HG03039 (cell line): ENCODE results near the gene TRIM67.

Experiments used
- ATAC-seq: cut with Tn5 transposase; IDR thresholded peaks from one replicate; pipeline ENCODE4 v1.9.1; 2021; ENCODE audit warnings: mild to moderate bottlenecking, moderate library complexity; ENCODE audit not compliant: unreplicated experiment

TRIM67 gene

DNA sequence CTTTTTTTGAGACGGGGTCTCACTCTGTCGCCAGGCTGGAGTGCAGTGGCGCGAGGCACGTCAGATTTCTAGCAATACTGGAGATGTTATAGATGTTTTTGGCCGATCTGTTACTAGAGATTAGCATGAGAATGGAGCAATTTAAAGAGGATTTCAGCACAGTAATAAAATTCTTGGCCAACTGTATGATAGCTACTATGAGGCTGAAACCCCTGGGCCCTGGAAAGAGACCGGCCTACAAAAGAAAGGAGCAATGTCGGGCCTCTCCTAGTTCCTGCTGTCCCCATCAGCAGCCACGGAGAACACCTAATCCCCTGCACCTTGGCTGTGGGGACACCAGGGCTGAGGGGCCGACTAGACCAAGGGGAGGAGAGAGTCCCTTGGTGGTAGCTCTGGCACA, 69.7 kb downstream of the TRIM67 start:
- ATAC-seq = no peak

DNA sequence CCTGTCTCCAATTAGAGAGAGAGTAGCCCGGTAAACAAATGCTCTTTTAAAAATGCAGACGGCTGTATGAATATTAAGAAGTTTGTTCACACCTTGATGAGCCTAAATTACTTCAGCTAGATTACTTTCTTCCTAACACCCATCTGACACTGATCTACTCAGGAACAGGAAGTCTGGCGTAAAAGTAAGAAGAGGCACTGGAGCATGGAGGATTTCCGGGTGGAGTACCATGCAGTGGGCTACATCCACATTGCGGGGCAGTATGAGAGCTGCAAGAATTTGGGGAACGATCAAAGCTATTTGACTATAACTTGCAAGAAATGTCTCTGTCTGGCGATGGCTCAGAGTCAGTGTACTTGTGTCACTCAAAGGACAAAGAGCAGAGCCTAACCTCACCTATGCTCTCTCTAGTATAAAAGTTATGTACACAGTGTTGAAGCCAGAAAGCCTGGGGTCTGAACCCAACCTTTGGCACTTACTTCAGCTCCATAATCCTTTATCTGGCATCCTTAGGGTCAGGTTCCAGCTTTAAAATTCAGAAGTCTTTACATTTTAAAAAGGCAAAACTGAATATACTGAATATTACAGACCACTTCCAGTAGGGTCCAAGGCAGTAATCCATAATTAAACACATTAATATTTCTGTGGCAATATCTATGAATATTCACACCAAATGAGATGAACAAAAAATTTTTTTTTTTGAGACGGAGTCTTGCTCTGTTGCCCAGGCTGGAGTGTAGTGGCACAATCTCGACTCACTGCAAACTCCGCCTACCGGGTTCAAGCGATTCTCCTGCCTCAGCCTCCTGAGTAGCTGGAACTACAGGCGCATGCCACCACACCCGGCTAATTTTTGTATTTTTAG, 71.2 kb downstream of the TRIM67 start:
- ATAC-seq = no peak

DNA sequence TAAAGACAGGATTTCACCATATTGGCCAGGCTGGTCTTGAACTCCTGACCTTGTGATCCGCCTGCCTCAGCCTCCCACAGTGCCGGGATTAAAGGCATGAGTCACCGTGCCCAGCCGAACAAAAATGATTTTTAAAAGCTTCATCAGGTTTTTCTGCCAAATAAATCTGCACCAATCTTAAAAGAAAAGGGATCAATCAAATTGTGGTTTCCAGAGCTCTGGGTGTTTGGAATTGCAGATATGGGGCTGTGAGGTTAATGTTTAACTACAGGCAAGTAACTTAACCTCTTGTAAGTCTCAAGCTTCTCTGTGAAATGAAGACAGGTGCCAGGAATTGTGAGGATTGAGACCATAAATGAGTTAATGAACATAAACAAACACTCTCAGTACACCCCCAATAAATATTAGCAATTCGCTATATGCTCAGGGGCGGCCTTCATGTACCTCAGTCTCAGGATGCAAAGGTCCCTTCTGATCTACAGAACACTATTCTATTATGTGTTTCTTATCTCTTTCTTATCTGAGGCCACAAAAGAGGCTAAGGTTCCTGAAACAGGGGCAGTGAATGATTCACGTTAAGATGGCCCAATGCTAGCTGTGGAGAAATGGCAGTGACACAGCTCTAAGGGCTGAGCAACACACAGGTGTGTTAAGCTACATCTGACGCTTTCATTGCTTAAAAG, 72.0 kb downstream of the TRIM67 start:
- ATAC-seq = no peak

DNA sequence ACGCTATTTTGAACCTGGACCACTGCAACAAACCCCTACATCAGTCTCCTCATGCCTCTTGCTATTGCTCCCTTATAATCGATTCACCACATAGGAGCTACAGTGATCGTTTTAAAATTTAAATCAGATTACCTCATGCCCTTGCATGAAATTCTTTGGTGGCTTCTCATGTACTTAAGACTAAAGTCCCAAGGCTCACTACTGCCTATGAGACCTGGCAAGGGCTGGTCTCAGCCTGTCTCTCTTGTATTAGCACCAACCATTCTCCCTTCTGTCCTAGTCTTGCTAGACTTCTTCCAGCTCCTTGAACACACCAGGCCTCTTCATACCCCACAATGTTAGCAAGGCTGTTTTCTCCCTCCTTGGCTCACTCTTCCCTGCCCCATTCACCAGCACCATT, 72.6 kb downstream of the TRIM67 start:
- ATAC-seq = no peak

DNA sequence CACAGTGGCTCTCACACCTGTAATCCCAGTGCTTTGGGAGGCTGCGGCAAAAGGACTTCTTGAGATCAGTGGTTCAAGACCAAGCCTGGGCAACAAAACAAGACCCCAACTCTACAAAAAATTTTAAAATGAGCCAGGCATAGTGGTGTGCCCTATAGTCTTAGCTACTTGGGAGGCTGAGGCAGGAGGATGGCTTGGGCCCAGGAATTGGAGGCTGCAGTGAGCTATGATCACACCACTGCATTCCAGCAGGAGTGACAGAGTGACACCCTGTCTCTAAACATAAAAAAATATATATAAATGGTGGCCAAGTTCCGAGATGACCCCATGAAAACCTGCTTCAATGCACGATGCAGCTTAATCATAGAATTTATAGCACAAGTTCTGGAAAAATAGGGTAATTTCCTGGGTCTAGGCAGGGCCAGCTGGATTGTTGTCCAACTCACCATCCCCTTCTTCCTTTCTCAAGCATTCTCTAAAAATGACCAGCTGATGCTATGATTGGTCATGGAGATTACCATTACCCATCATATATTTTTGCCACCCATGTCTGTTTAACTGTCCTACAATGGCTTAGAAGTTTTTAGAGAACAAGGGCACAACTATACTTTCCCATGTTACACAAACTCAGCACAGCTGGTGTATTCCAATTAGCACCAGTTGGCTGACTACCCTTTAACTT, 73.8 kb downstream of the TRIM67 start:
- no peak for ATAC-seq

DNA sequence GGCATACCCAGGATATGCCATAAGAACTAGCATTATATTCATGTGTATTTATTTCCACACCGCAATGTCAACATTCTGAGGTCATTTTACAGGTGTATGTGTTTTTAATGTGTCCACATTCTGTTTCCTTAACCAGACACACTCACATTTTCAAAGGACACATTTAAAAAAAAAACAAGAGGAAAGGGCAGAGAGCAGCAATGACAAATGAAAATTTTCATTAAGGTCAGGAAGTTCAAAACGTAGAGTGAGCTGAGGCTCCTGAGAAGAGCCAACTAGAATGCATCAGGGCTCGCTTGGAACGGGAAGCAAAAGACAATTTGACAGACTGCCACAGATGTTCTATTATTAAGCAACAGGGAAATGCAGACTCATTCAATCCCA, 74.3 kb downstream of the TRIM67 start:
- no peak for ATAC-seq

DNA sequence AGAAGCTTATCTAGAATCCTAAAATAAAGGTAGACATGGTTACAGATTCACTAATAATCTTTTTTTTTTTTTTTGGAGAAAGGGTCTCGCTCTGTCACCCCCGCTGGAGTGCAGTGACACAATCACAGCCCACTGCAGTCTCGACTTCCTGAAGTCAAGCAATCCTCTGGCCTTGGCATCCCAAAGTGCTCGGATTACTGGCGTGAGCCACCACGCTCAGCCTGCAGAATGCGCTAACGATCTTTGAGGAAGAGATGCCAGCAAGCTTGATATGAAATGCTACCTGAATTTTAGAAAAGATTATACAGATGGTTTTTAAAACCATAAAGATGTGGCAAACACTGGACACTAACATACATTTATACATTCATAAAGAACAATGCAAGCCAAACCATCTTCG, 75.1 kb downstream of the TRIM67 start:
- no peak for ATAC-seq

DNA sequence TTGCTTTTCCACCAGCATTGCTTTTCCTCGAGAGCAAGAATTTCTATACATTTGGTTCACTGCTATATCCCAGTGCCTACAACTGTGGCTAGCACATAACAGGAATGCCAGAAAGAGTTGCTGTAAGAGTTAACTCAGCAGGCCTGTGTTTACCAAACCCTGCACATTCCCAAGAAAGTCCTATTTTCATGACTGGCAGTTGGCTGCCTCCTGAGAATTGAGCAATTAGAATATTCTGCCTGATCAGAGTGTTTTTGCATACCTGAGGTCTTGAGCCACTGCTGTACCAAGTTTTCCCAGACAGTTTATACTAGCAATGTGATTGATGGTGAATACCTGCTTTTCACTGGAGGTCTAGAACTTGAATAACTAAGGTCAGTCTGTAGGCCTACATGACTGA, 76.4 kb downstream of the TRIM67 start:
- no peak for ATAC-seq

DNA sequence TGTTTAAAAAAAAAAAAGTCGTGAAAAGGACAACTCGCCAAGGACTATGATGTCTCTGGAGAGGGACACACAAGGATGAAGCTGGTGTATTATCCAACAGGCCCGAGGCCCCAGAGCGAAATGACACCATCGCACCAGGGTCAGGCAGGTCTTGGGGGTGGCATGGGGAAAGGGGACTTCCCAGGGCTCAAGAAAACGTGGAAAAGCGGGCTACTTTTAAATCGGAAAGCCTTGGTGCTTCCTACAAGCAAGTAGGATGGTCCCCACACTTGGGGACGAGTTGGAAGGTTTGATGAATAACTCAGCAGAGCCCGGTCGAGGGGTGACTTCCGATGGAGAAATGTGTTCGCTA, 78.6 kb downstream of the TRIM67 start:
- no peak for ATAC-seq

DNA sequence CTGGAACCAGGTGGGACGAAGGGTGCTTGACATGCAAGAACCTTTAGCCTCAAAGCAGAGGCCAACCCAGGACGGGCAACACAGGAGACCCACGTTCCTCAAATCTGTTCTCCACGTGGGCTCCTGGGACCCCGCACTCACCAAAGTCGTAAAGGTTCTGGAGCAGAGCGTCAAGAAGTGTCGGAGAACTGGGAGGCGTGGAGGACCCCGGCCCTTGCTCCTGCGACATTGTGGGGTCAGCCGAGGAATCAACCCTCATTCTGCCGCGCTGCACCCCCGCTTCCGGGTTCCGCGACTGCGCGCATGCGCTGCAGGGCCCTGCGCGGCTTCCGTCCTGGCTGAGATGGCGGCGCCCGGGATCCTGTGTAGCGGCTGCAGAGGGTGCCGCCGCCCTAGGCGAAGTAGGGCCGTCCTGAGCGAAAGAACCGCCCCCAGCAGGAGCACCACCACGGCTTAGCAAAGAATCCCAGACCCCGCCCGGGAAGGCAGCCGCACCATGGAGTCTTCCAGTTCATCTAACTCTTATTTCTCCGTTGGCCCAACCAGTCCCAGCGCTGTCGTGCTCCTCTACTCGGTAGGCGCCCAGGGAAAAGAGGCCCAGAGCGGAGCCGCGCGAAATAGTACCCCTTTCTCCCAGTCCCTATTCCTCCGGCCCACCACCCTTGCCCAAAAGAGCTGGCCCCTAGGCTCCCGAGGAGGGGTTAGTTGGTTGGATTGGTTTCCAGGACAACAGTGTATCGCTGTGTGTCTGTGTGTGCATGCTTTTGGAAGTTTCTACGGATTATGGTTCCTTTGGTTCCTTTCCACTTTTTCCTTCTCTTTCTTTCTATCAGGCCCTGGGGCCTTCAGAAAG, 79.3 kb downstream of the TRIM67 start, which contains the start of gene GNPAT:
Gene GNPAT (plus strand): TSS at position 330 of the 853 bp plus-strand sequence. CDS start 167 bp downstream, at position 497.
- peak; percentile 90 for ATAC-seq

DNA sequence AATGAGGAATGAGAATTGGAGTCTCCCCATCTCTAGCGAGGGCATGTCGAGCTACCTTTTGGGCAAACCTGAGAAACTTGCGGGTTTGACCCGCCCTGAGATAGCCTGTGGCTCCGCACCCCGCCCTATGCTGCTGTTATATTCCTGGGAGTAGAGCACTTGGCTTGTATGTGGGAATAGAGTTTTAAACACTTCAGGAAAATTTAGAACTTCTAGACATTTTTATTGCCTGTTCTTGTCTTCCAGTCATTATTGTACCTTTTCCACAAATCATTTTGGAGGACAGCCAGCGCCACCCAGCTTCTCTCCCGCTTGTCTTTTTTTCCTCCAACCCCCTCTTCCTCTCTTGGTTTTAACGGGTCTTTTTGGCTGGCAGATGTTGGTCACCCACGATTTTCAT, 79.9 kb downstream of the TRIM67 start:
- no peak for ATAC-seq

DNA sequence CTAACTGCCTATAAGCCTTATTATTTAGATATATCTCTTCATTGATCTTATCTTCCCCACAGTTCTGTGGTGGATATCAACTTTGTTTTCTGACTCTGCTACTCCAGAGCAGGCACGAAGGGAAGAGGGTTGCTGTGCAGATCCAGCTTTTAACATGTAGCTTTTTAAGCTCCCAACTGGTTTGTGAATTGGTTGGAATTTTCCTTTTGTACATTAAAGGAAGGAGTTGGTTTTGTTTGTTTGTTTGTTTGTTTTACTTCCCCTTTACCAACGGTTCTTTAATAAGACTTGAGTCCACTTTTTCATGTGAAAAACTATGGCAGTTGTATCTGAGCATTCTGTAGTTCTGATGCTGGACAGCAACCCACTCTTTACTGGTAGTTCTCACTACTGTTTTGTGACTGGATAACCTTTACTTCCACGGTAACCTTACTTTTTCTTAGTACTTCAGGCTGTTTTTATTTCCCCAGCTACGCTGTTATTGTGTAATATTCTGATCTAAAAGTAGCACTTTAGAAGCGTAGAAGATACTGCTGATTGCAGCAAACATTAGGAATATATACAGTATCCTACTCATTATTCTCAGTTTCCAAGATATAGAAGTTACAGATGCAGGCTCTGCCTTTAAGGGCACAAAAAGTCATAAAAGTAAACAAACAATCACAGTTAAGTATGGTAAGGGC, 80.8 kb downstream of the TRIM67 start:
- ATAC-seq = no peak

DNA sequence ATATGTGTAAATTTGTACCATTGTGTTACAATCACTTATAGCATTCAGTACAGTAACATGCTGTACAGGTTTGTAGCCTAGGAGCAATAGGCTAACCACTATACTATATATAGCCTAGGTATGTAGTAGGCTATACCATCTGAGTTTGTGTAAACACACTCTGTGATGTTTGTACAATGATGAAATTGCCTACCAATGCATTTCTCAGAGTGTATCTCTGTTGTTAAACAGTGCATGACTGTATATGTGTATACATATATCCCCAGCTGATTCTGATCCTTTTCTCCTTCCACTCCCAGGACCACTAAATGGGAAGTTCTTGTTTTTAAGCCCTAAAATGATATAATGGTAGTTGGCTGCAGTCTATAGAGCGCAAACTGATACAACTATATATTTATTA, 86.9 kb downstream of the TRIM67 start:
- no peak for ATAC-seq

DNA sequence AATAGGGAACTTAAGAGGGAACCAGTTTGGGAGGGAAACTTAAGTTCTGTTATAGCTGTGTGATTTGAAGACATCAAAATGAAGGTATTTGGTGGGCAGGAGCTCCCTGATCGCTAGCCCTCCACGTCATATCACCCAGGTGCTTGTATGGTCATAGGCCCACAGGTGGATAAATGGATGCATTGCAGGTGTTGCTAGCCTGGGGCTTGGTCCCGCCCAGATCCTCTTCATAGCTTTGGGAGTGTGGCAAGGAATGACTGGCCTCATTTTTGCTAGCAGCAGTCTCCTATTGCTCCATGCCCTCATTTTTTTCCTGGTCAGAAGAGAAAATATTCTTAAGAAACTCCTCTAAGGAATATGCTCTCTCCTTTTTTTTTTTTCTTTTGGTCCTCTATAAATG, 90.5 kb downstream of the TRIM67 start:
- ATAC-seq = no peak

DNA sequence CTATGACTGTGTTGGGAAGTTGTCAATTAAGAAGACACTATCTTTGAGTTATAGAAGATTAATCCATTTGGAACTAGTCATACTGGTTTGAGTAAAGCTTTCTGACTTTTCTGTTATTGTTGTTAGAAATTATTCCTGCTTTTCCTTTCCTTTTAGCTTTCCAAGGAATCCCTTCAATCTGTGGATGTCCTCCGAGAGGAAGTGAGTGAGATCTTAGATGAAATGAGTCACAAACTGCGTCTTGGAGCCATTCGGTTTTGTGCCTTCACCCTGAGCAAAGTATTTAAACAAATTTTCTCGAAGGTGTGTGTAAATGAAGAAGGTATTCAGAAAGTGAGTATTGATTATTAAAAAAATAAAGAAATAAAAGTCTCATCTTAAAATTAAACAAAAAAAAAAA, 98.5 kb downstream of the TRIM67 start:
- no peak for ATAC-seq

DNA sequence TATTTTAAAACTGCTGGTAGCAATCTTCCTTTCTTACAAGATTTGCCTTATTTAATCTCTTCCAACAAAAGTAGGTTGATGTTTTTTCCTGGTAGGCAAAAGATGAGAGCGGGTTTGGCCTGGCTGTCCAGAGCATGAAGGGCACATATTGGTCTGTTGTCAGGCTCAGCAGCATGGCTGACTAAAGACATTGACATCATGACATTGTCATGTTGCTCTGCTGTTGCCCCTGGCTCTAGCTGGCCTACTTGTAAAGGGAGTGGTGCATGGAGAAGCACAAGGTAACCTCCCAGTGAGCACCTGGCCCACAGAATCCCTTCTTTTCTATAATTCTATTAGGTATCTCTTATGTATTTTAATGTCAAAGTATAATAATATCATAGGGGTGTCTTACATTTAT, 102.8 kb downstream of the TRIM67 start:
- ATAC-seq = no peak

DNA sequence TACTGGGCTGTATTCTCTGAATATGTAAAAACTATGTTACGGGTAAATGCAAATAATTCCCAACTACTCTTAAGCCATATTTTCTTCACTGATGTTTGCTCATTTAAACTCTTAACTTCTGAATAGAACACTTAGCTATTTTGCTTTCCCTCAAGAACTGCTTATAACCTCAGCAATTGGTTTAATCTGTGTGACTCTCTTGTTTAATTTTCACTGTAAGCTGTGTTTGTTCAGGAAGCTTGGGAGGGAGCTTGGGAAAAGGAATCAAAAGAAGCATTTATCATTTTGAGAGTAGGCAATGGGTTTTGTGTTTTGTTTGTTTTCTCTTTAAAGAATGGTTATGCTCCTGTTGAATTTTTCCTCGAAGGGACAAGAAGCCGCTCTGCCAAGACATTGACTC, 103.5 kb downstream of the TRIM67 start:
- ATAC-seq = no peak

DNA sequence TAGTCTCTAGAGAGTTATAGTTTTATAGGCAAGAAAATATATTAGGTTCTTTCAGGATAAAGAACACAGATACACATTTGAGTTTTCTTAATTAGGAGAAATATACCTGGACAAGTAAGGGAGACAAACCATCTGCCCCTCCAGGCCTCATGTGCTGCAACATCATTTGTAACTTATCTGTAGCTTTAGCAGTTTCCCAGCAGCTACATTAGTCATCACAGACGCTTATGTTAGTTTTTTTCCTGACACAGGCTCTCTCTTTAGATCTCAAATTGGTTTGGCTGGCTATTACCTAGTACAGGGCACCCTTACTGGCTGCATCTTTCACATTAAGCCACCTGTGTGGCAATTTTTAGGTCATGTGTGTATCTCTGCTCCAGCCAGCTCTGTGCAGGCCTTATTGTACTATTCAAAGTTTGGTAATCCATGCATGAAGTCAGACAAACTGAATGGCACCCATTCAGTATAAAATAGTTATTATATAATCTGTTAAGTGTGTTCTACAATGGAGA, 105.0 kb downstream of the TRIM67 start:
- no peak for ATAC-seq
